ENCODE measurements around the gene EPSTI1. TPM values are rescaled to one million over a fixed set of nuclear protein-coding genes. Genes with fewer than 3 reads are reported as not detected.

Gene EPSTI1
- total RNA-seq, 1 experiment from 2014 or later, result 11.4 TPM

DNA sequence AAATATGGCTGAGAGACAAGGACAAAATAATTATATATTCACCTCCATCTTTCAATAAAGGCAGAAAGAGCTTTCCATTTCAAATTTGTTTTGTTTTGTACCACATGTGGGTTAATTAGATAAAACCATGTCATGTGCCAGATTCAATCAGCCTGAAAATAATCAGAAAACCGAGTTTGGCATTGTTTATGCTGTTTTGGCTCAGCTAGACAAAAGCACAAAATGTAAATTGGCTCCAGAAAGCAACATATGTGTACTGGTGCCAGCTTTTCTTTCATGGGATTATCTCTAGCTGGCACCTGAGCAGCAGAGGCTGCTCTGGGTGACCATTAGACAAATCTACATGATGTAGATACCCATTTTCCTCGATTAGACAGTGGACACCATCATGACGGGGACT, 22.1 kb upstream of the EPSTI1 start:
- no peak overlapping the region for H2AFZ ChIP-seq (ENCODE audit: low read length)
- no peak overlapping the region for H3K4me3 ChIP-seq (ENCODE audit: low read length)
- no peak for DNase-seq
- no peak overlapping the region for H3K4me2 ChIP-seq (ENCODE audit: low read depth, low read length, poor library complexity, severe bottlenecking)
- H3K79me2 ChIP-seq (ENCODE audit: low read length), result no peaks in the 10 kb centered on the region
- no peaks in the 10 kb centered on the region for H3K4me1 ChIP-seq (ENCODE audit: low read length)
- no peaks in the 10 kb centered on the region for H3K27me3 ChIP-seq (ENCODE audit: low read length)
- H4K20me1 ChIP-seq (ENCODE audit: insufficient read depth, low read depth, low read length), result no peaks in the 10 kb centered on the region
- no peaks in the 10 kb centered on the region for H3K9me3 ChIP-seq (ENCODE audit: low read length)
- H3K9ac ChIP-seq (ENCODE audit: low read length), result no peak overlapping the region
- peaks cover 9% of the 10 kb centered on the region; the same call in 1 of the 2 replicates for H3K9me2 ChIP-seq (replicated peaks; ENCODE audit: insufficient read depth, low read length)
- no peak overlapping the region for H3K27ac ChIP-seq (ENCODE audit: low read length)
- H3K36me3 ChIP-seq (ENCODE audit: insufficient read depth, low read length), result no peaks in the 10 kb centered on the region

DNA sequence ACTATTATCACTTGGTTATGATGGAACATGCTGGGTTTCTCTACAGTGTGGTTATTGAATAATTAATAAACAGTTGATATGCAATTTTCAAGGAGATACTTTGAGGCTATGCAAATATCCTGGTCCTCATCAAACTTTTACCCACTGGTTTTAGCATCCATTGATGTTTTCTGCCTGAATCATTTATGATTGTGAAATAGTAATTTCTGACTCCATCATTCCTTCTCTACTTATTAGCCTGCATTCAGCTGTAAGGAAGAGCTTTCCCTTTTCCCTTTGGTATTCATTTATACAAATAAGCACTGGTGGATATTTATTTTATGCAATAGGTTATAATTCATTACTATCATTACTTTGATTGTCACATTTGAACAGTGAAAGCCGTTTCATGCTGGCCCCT, 17.5 kb upstream of the EPSTI1 start:
- Histone ChIP-seq H3K9me2 (replicated peaks; ENCODE audit: insufficient read depth, low read length) (no peaks in the 10 kb centered on the region), H3K4me2 (ENCODE audit: low read depth, low read length, poor library complexity, severe bottlenecking) (no peak overlapping the region), H2AFZ (ENCODE audit: low read length) (no peak overlapping the region), H3K79me2 (ENCODE audit: low read length) (no peaks in the 10 kb centered on the region), H3K27ac (ENCODE audit: low read length) (no peak overlapping the region), H3K4me3 (ENCODE audit: low read length) (no peak overlapping the region), H3K4me1 (ENCODE audit: low read length) (no peaks in the 10 kb centered on the region), H3K36me3 (ENCODE audit: insufficient read depth, low read length) (no peaks in the 10 kb centered on the region), H4K20me1 (ENCODE audit: insufficient read depth, low read depth, low read length) (no peaks in the 10 kb centered on the region), H3K9me3 (ENCODE audit: low read length) (no peaks in the 10 kb centered on the region), H3K27me3 (ENCODE audit: low read length) (no peaks in the 10 kb centered on the region), H3K9ac (ENCODE audit: low read length) (no peak overlapping the region)
- DNase-seq, result no peak

DNA sequence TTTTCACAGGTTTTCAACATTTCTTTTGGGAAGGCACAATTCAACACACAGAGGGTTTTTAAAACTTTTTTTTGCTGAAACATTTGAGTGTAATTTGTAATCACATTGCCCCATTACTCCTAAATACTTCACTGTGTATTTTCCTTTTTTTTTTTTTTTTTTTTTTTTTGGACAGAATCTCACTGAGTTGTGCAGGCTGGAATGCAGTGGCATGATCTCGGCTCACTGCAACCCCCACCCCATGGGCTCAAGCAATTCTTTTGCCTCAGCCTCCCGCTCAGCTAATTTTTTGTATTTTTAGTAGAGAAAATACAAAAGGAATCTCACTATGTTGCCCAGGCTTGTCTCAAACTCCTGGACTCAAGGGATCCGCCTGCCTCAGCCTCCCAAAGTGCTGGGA, 16.6 kb upstream of the EPSTI1 start:
- Histone ChIP-seq H3K27me3 (ENCODE audit: low read length) (no peaks in the 10 kb centered on the region), H3K4me3 (ENCODE audit: low read length) (no peak overlapping the region), H3K4me2 (ENCODE audit: low read depth, low read length, poor library complexity, severe bottlenecking) (no peak overlapping the region), H3K27ac (ENCODE audit: low read length) (no peak overlapping the region), H3K4me1 (ENCODE audit: low read length) (no peaks in the 10 kb centered on the region), H2AFZ (ENCODE audit: low read length) (no peak overlapping the region), H3K9me2 (replicated peaks; ENCODE audit: insufficient read depth, low read length) (no peaks in the 10 kb centered on the region), H3K9me3 (ENCODE audit: low read length) (no peaks in the 10 kb centered on the region), H3K79me2 (ENCODE audit: low read length) (no peaks in the 10 kb centered on the region), H3K36me3 (ENCODE audit: insufficient read depth, low read length) (no peaks in the 10 kb centered on the region), H4K20me1 (ENCODE audit: insufficient read depth, low read depth, low read length) (no peaks in the 10 kb centered on the region), H3K9ac (ENCODE audit: low read length) (no peak overlapping the region)
- DNase-seq, result no peak

- Histone ChIP-seq H3K27me3 (ENCODE audit: low read length) (no peaks in the 10 kb centered on the region), H3K79me2 (ENCODE audit: low read length) (no peaks in the 10 kb centered on the region), H3K36me3 (ENCODE audit: insufficient read depth, low read length) (no peaks in the 10 kb centered on the region), H3K4me3 (ENCODE audit: low read length) (no peak overlapping the region), H3K4me1 (ENCODE audit: low read length) (no peaks in the 10 kb centered on the region), H4K20me1 (ENCODE audit: insufficient read depth, low read depth, low read length) (no peaks in the 10 kb centered on the region), H3K9me3 (ENCODE audit: low read length) (no peaks in the 10 kb centered on the region), H3K27ac (ENCODE audit: low read length) (no peak overlapping the region), H3K9ac (ENCODE audit: low read length) (no peak overlapping the region), H3K4me2 (ENCODE audit: low read depth, low read length, poor library complexity, severe bottlenecking) (no peak overlapping the region), H2AFZ (ENCODE audit: low read length) (no peak overlapping the region), H3K9me2 (replicated peaks; ENCODE audit: insufficient read depth, low read length) (no peaks in the 10 kb centered on the region)
- DNase-seq, result no peak
These were observed 15.0 kb upstream of the EPSTI1 start for GRCh38 chr13:43006893-43007631.

DNA sequence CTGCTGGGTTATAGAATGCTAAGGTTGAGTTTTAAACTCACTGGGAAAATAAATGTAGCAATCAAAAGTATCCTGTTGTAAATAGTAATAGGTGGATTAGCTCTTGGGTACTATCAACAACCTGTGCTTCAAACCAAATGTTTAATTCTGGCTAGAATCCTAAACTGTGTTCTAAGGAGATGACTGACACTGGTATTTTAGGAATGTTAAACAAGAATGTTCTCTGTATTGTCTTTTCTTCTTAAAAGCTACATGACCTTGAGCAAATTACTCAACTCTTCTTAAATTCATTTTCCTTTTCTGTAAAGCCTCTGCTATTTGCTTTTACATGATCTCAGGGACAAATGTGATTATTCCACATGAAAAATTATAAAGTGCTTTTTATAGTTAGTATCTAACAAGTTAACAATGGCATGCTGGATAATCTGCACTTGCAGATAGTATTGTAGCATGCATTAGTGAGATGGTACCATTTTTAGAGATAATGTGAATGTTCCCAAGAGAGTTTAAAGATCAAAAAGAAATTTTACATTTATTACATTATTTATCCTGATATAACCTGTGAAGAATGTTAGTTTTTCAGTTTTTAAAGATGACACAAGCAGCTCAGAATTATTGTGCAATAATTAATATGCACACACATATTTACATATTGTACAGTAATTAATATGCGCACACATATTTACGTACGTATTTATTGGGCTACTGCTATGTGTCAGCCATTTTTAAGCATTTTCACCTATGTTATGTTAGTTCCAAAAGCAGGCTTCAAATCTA, 13.6 kb upstream of the EPSTI1 start:
- H3K27me3 ChIP-seq (ENCODE audit: low read length), result no peaks in the 10 kb centered on the region
- no peaks in the 10 kb centered on the region for H3K79me2 ChIP-seq (ENCODE audit: low read length)
- no peaks in the 10 kb centered on the region for H3K36me3 ChIP-seq (ENCODE audit: insufficient read depth, low read length)
- H3K9me2 ChIP-seq (replicated peaks; ENCODE audit: insufficient read depth, low read length), result no peaks in the 10 kb centered on the region
- no peak overlapping the region for H3K4me2 ChIP-seq (ENCODE audit: low read depth, low read length, poor library complexity, severe bottlenecking)
- no peaks in the 10 kb centered on the region for H4K20me1 ChIP-seq (ENCODE audit: insufficient read depth, low read depth, low read length)
- no peak overlapping the region for H2AFZ ChIP-seq (ENCODE audit: low read length)
- H3K9ac ChIP-seq (ENCODE audit: low read length), result no peak overlapping the region
- H3K4me1 ChIP-seq (ENCODE audit: low read length), result no peaks in the 10 kb centered on the region
- H3K4me3 ChIP-seq (ENCODE audit: low read length), result no peak overlapping the region
- H3K9me3 ChIP-seq (ENCODE audit: low read length), result no peaks in the 10 kb centered on the region
- H3K27ac ChIP-seq (ENCODE audit: low read length), result no peak overlapping the region
- DNase-seq, result no peak

- Histone ChIP-seq H3K4me2 (ENCODE audit: low read depth, low read length, poor library complexity, severe bottlenecking) (no peak overlapping the region), H3K27me3 (ENCODE audit: low read length) (no peaks in the 10 kb centered on the region), H3K9me3 (ENCODE audit: low read length) (no peaks in the 10 kb centered on the region), H4K20me1 (ENCODE audit: insufficient read depth, low read depth, low read length) (no peaks in the 10 kb centered on the region), H3K27ac (ENCODE audit: low read length) (no peak overlapping the region), H3K36me3 (ENCODE audit: insufficient read depth, low read length) (no peaks in the 10 kb centered on the region), H3K9ac (ENCODE audit: low read length) (no peak overlapping the region), H3K4me1 (ENCODE audit: low read length) (no peaks in the 10 kb centered on the region; the same call in 1 of the 2 replicates), H3K4me3 (ENCODE audit: low read length) (no peak overlapping the region), H3K79me2 (ENCODE audit: low read length) (no peaks in the 10 kb centered on the region), H3K9me2 (replicated peaks; ENCODE audit: insufficient read depth, low read length) (no peaks in the 10 kb centered on the region; the same call in 1 of the 2 replicates), H2AFZ (ENCODE audit: low read length) (no peak overlapping the region)
- DNase-seq, result no peak
These were observed 11.7 kb upstream of the EPSTI1 start for GRCh38 chr13:43003729-43004128.

GRCh38 chr13:43003010-43003409, 11.0 kb upstream of the EPSTI1 start:
- H4K20me1 ChIP-seq (ENCODE audit: insufficient read depth, low read depth, low read length), result no peaks in the 10 kb centered on the region
- H3K79me2 ChIP-seq (ENCODE audit: low read length), result no peaks in the 10 kb centered on the region
- no peaks in the 10 kb centered on the region; the same call in 1 of the 2 replicates for H3K4me1 ChIP-seq (ENCODE audit: low read length)
- no peaks in the 10 kb centered on the region; the same call in 1 of the 2 replicates for H3K9me2 ChIP-seq (replicated peaks; ENCODE audit: insufficient read depth, low read length)
- no peak overlapping the region for H3K4me3 ChIP-seq (ENCODE audit: low read length)
- H3K27me3 ChIP-seq (ENCODE audit: low read length), result no peaks in the 10 kb centered on the region
- H3K27ac ChIP-seq (ENCODE audit: low read length), result no peak overlapping the region
- no peak overlapping the region for H2AFZ ChIP-seq (ENCODE audit: low read length)
- no peaks in the 10 kb centered on the region for H3K36me3 ChIP-seq (ENCODE audit: insufficient read depth, low read length)
- H3K9me3 ChIP-seq (ENCODE audit: low read length), result no peaks in the 10 kb centered on the region
- DNase-seq, result no peak
- H3K4me2 ChIP-seq (ENCODE audit: low read depth, low read length, poor library complexity, severe bottlenecking), result no peak overlapping the region
- H3K9ac ChIP-seq (ENCODE audit: low read length), result no peak overlapping the region

DNA sequence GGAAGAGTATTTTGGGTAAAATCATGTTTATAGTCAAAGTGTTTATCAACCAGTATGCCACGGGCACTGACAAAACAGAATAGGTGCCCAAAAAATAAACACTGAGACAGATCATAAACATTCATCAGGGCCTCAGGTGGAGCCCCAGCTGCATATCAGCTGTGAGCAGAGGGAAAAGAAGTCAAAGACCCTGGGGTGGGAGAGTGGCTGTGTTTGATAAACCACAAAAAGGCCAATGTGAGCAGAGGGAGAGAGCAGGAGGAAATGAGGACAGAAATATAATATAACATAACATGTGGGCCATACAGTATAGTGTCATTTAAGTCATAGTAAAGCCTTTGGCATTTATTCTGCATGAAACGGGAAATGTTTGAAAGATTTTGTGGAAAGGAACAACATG, 10.0 kb upstream of the EPSTI1 start:
- Histone ChIP-seq H3K27ac (ENCODE audit: low read length) (no peak overlapping the region), H3K27me3 (ENCODE audit: low read length) (no peaks in the 10 kb centered on the region), H3K4me3 (ENCODE audit: low read length) (no peak overlapping the region), H3K79me2 (ENCODE audit: low read length) (no peaks in the 10 kb centered on the region), H3K36me3 (ENCODE audit: insufficient read depth, low read length) (no peaks in the 10 kb centered on the region), H3K9me2 (replicated peaks; ENCODE audit: insufficient read depth, low read length) (no peaks in the 10 kb centered on the region; the same call in 1 of the 2 replicates), H3K4me1 (ENCODE audit: low read length) (peaks cover 4% of the 10 kb centered on the region), H3K4me2 (ENCODE audit: low read depth, low read length, poor library complexity, severe bottlenecking) (no peak overlapping the region), H3K9me3 (ENCODE audit: low read length) (no peaks in the 10 kb centered on the region), H3K9ac (ENCODE audit: low read length) (no peak overlapping the region), H2AFZ (ENCODE audit: low read length) (no peak overlapping the region), H4K20me1 (ENCODE audit: insufficient read depth, low read depth, low read length) (no peaks in the 10 kb centered on the region)
- DNase-seq, result no peak
